Kidney epithelial cell (primary cell): ENCODE results near the gene TM4SF5. TPM values are rescaled to one million over a fixed set of nuclear protein-coding genes. Genes with fewer than 3 reads are reported as not detected.
A peak's percentile ranks its signal among the peaks of the same experiment; 100 is the strongest.

Experiments
- DNase-seq: peaks from one replicate; pipeline ENCODE4 v3.0.0-alpha.2; 2010; ENCODE audit warnings: low read depth
- H3K27me3 ChIP-seq: 2 replicates; pipeline ENCODE4 v1.6.0; 2011; ENCODE audit warnings: low read length; ENCODE audit not compliant: control insufficient read depth, insufficient read depth
- H3K36me3 ChIP-seq: 2 replicates; pipeline ENCODE4 v1.5.1; 2011; ENCODE audit warnings: low read length; ENCODE audit not compliant: control insufficient read depth, insufficient read depth
- H3K4me3 ChIP-seq: 2 replicates; pipeline ENCODE4 v1.5.1; 2011; ENCODE audit warnings: low read depth, mild to moderate bottlenecking, control low read depth, low read length
- total RNA-seq: library from RNA; depleted of rRNA; stranded (reverse); fragments of >200 nt; gene quantifications from 2 replicates; pipeline ENCODE4 v1.2.3, GENCODE V29; 2015
- TF ChIP-seq, protein P1 (sequence below): IDR thresholded peaks from 2 replicates; pipeline ENCODE4 v1.5.1; 2011; ENCODE audit warnings: mild to moderate bottlenecking, moderate library complexity, low read length, control low read depth, inconsistent platforms; ENCODE audit not compliant: insufficient read depth, poor library complexity, severe bottlenecking

TM4SF5 gene
- total RNA-seq, 1 donor from 2014 or later = not detected

- peak overlapping the region; percentile 85 for H3K4me3 ChIP-seq
- DNase-seq = no peak
- H3K27me3 ChIP-seq = no peaks in the 10 kb centered on the region
- no peaks in the 10 kb centered on the region for H3K36me3 ChIP-seq
- TF ChIP-seq, protein P1, sequence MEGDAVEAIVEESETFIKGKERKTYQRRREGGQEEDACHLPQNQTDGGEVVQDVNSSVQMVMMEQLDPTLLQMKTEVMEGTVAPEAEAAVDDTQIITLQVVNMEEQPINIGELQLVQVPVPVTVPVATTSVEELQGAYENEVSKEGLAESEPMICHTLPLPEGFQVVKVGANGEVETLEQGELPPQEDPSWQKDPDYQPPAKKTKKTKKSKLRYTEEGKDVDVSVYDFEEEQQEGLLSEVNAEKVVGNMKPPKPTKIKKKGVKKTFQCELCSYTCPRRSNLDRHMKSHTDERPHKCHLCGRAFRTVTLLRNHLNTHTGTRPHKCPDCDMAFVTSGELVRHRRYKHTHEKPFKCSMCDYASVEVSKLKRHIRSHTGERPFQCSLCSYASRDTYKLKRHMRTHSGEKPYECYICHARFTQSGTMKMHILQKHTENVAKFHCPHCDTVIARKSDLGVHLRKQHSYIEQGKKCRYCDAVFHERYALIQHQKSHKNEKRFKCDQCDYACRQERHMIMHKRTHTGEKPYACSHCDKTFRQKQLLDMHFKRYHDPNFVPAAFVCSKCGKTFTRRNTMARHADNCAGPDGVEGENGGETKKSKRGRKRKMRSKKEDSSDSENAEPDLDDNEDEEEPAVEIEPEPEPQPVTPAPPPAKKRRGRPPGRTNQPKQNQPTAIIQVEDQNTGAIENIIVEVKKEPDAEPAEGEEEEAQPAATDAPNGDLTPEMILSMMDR = no peak
Measured at GRCh38 chr17:4796552-4796920, 24.9 kb downstream of the TM4SF5 start.

GRCh38 chr17:4800462-4801196, 28.9 kb downstream of the TM4SF5 start:
- DNase-seq = no peak
- H3K27me3 ChIP-seq = no peaks in the 10 kb centered on the region
- TF ChIP-seq, protein P1 = no peak
- no peaks in the 10 kb centered on the region for H3K36me3 ChIP-seq
- H3K4me3 ChIP-seq = no peak overlapping the region

- Histone ChIP-seq H3K4me3 (no peak within 1 kb of the TSS), H3K36me3 (no peaks in the 10 kb centered on the region), H3K27me3 (no peaks in the 10 kb centered on the region)
- TF ChIP-seq, protein P1 = no peak
- no peak for DNase-seq
Measured at GRCh38 chr17:4802228-4802627, 30.5 kb downstream of the TM4SF5 start, which contains the start of gene C17orf114. TSS of gene C17orf114 (minus strand) at chr17:4802328.

- TF ChIP-seq, protein P1 = no peak
- DNase-seq = no peak
Measured at GRCh38 chr17:4806456-4806776, 34.7 kb downstream of the TM4SF5 start.

DNA sequence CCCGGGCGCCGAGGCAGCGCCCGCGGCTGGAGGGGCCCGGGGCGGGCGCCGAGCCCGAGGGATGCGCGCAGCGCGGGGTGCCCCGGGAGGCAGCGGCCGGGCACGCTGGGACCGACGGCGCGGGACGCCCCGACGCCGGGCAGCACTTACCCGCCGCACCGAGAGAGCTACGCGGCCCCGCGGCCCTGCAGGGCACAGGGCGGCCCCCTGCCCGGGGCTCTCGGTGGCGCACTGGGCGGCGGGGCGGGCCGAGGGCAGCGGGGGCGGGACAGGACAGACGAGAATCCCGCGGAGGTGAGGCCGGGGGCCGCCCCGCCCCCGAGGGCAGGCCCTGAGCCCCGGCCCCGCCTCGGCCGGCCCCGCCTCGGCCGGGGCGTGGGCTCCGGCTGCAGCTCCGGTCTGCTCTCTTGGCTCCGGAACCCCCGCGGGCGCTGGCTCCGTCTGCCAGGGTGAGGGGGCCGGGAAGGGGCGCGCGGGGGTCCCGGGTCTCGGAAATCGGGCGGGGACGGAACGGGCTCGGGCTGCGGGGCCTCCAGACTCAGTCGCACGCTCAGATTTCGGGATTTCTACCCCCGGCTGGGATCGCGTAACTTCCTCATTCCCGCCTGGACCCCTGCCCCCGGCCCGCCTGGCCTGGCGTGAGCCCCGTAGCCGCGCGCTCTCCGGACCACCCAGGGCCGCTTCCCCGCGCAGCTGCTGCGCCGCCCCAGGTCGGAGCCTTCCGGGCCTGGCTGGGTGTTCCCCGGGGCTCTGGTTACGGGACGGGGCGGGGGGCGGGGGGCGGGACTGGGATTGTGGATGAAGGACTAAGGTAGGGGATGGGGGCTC, 35.3 kb downstream of the TM4SF5 start, which contains the start of gene PLD2:
Gene PLD2, plus strand, starts transcription at position 376 of the 828 bp plus-strand sequence. CDS start 621 bp downstream, outside the sequence.
- H3K4me3 ChIP-seq = peak within 1 kb of the TSS; percentile 82
- DNase-seq = no peak
- H3K27me3 ChIP-seq = no peaks in the 10 kb centered on the region
- TF ChIP-seq, protein P1 = no peak
- no peaks in the 10 kb centered on the region for H3K36me3 ChIP-seq

More at GRCh38 chr17:4806456-4806776, 34.7 kb downstream of the TM4SF5 start:
- Histone ChIP-seq H3K27me3 (no peaks in the 10 kb centered on the region), H3K36me3 (no peaks in the 10 kb centered on the region), H3K4me3 (peak overlapping the region; percentile 82)
